Measurements from ENCODE around the gene WBP2.

Gene WBP2

GRCh38 chr17:75876190-75876937 is 21.2 kb upstream of the WBP2 start:
- no peak for TF ChIP-seq CTCF (IDR thresholded peaks at IDR 0.05; ENCODE audit: low read depth, low read length)
- H3K4me3 ChIP-seq (ENCODE audit: low read depth, low read length): peak overlapping the region; percentile 57

- TF ChIP-seq CTCF (IDR thresholded peaks at IDR 0.05; ENCODE audit: low read depth, low read length): no peak
- H3K4me3 ChIP-seq (ENCODE audit: low read depth, low read length): no peak overlapping the region
Measured at GRCh38 chr17:75875940-75876189, 20.7 kb upstream of the WBP2 start.

GRCh38 chr17:75875182-75875939 is 20.2 kb upstream of the WBP2 start:
- no peak overlapping the region for H3K4me3 ChIP-seq (ENCODE audit: low read depth, low read length)
- no peak for TF ChIP-seq CTCF (IDR thresholded peaks at IDR 0.05; ENCODE audit: low read depth, low read length)

GRCh38 chr17:75874323-75875181 is 19.4 kb upstream of the WBP2 start:
- TF ChIP-seq CTCF (IDR thresholded peaks at IDR 0.05; ENCODE audit: low read depth, low read length): no peak
- H3K4me3 ChIP-seq (ENCODE audit: low read depth, low read length): no peak overlapping the region

GRCh38 chr17:75873587-75874322 is 18.6 kb upstream of the WBP2 start:
- no peak overlapping the region for H3K4me3 ChIP-seq (ENCODE audit: low read depth, low read length)
- no peak for TF ChIP-seq CTCF (IDR thresholded peaks at IDR 0.05; ENCODE audit: low read depth, low read length)

DNA sequence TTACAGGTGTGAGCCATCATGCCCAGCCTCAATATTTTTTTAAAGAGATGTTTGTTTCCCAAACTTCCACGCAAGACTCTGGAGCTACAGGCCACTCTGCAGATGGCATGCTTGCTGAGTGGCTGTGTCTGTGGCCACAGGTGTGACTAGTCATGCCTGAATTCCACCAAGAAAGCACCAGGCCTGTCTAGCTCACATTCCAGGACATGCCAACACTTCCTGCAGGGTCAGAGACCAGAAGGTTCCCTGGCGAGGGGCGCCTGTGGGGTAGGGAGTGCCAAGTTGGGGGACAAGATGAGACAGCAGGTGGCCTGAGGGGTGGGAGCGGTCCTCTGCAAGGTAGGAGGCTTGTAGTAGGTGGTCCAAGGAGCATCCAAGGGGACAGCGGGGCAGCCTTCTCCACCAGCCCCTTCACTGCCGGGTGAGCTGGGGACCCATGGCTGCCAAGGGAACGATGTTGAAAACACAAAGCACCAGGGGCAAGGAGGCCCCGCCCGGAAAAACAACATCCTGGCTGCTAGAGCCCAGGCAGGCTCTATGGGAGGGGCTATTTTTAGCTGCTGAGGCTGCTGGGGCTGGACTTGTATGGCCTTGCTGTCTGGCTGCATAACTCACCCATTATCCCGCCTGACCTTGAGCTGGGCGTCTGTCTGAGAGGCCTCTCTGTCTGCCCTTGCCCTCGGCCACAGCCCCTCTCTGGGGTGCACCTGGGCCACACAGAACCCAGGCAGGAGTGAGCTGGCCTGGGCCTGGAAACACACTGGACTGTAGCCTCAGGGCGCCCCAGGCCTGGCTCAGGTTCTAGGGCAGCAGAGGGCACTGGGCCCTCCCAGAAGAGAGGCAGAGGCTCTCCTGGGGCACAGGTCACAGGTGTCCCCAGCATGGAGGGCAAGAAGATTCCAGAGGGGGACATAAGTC is 17.6 kb upstream of the WBP2 start:
- no peak overlapping the region for H3K4me3 ChIP-seq (ENCODE audit: low read depth, low read length)
- no peak for TF ChIP-seq CTCF (IDR thresholded peaks at IDR 0.05; ENCODE audit: low read depth, low read length)

GRCh38 chr17:75870228-75870627 is 15.1 kb upstream of the WBP2 start:
- H3K4me3 ChIP-seq (ENCODE audit: low read depth, low read length): peak overlapping the region; percentile 51

Data from WI38 (cell line).